Smooth muscle cell (in vitro differentiated cells): ENCODE measurements around the gene HIGD1C. TPM values are rescaled to one million over a fixed set of nuclear protein-coding genes. Genes with fewer than 3 reads are reported as not detected.

Experiments
- DNase-seq: peaks from one replicate; lab custom pipeline; 2025; ENCODE audit not compliant: unreplicated experiment; lab: John Stamatoyannopoulos, UW
- H2AFZ ChIP-seq: fragments of 200-600 bp; sonication (generic); 2 replicates; pipeline ENCODE4 v1.6.0; 2016; ENCODE audit warnings: antibody characterized with exemption, low read depth, mild to moderate bottlenecking
- H3F3A ChIP-seq: fragments of 200-600 bp; sonication (generic); 2 replicates; pipeline ENCODE4 v1.6.0; 2017; ENCODE audit warnings: antibody characterized with exemption, low read depth
- H3K27ac ChIP-seq: fragments of 200-600 bp; sonication (generic); 2 replicates; pipeline ENCODE4 v1.5.1; 2016; ENCODE audit warnings: low read depth, mild to moderate bottlenecking
- H3K27me3 ChIP-seq: fragments of 200-600 bp; sonication (generic); 2 replicates; pipeline ENCODE4 v1.6.1; 2016; ENCODE audit warnings: low read depth, mild to moderate bottlenecking
- H3K36me3 ChIP-seq: fragments of 200-600 bp; sonication (generic); 2 replicates; pipeline ENCODE4 v1.5.1; 2016; ENCODE audit warnings: low read depth
- H3K4me1 ChIP-seq: fragments of 200-600 bp; sonication (generic); 2 replicates; pipeline ENCODE4 v1.5.1; 2016; ENCODE audit warnings: low read depth
- H3K4me2 ChIP-seq: fragments of 200-600 bp; sonication (generic); 2 replicates; pipeline ENCODE4 v1.6.0; 2016; ENCODE audit warnings: mild to moderate bottlenecking
- H3K4me3 ChIP-seq: fragments of 200-600 bp; sonication (generic); 2 replicates; pipeline ENCODE4 v1.5.1; 2016; ENCODE audit warnings: mild to moderate bottlenecking
- H3K79me2 ChIP-seq: fragments of 200-600 bp; sonication (generic); 2 replicates; pipeline ENCODE4 v1.6.0; 2016; ENCODE audit warnings: low read depth, mild to moderate bottlenecking
- H3K9ac ChIP-seq: fragments of 200-600 bp; sonication (generic); 2 replicates; pipeline ENCODE4 v1.6.0; 2016; ENCODE audit warnings: low read depth
- H3K9me3 ChIP-seq: fragments of 200-600 bp; sonication (generic); replicated peaks from 2 replicates; pipeline ENCODE4 v1.5.1; 2016; ENCODE audit warnings: low read depth
- H4K20me1 ChIP-seq: fragments of 200-600 bp; sonication (generic); 2 replicates; pipeline ENCODE4 v1.6.0; 2016; ENCODE audit warnings: low read depth
- CTCF ChIP-seq: fragments of 200-600 bp; sonication (generic); IDR thresholded peaks from 2 replicates; pipeline ENCODE4 v1.5.1; 2017; ENCODE audit warnings: borderline replicate concordance, mild to moderate bottlenecking, antibody characterized with exemption; ENCODE audit not compliant: insufficient read depth, poor library complexity, severe bottlenecking
- WGBS: methylation state at CpG from one replicate; pipeline ENCODE4 v1.1.7; 2016; ENCODE audit warnings: low lambda C conversion rate; 5-methylcytosine and 5-hydroxymethylcytosine counted together
- polyA plus RNA-seq: library from polyadenylated mRNA; unstranded; fragments of >200 nt; fragmentation: Nextera tagmentation; extraction: Ambion mirVana; gene quantifications from 2 replicates; pipeline ENCODE4 v1.2.1, GENCODE V29; 2016
- total RNA-seq: library from RNA; depleted of rRNA; stranded (reverse); fragments of >200 nt; gene quantifications from 2 replicates; pipeline ENCODE4 v1.2.3, GENCODE V29; 2014

The HIGD1C gene
- total and polyA plus RNA-seq, 2 experiments from 2014 or later = not detected

- DNase-seq = no peak
- Histone ChIP-seq H3K4me1 (no peaks in the 10 kb centered on the region), H3K9ac (no peak overlapping the region), H3K27me3 (no peaks in the 10 kb centered on the region), H3K36me3 (no peaks in the 10 kb centered on the region), H3K9me3 (no peaks in the 10 kb centered on the region), H3K27ac (no peak overlapping the region), H2AFZ (no peak overlapping the region), H3K4me3 (no peak overlapping the region), H4K20me1 (no peaks in the 10 kb centered on the region), H3K79me2 (no peaks in the 10 kb centered on the region), H3K4me2 (no peak overlapping the region), H3F3A (no peaks in the 10 kb centered on the region)
- 91% methylated on average over 6 of the region's 6 CpGs for whole genome bisulfite sequencing
- no peak for TF ChIP-seq CTCF
Observed at GRCh38 chr12:50979369-50980052, 27.2 kb downstream of the HIGD1C start.

GRCh38 chr12:50980545-50980944, 28.2 kb downstream of the HIGD1C start:
- Histone ChIP-seq H3K27ac (no peak overlapping the region), H4K20me1 (no peaks in the 10 kb centered on the region), H3K9me3 (no peaks in the 10 kb centered on the region), H3K4me1 (peaks cover 6% of the 10 kb centered on the region), H3K27me3 (no peaks in the 10 kb centered on the region), H3K79me2 (no peaks in the 10 kb centered on the region), H3K4me2 (no peak overlapping the region), H3K9ac (no peak overlapping the region), H3F3A (peaks cover under 1% of the 10 kb centered on the region), H3K4me3 (no peak overlapping the region), H3K36me3 (no peaks in the 10 kb centered on the region), H2AFZ (no peak overlapping the region)
- WGBS = 100% methylated on average over 2 of the region's 2 CpGs
- TF ChIP-seq CTCF = no peak
- DNase-seq = no peak

GRCh38 chr12:50981319-50982239, 29.2 kb downstream of the HIGD1C start:
- no peak overlapping the region for H2AFZ ChIP-seq
- no peaks in the 10 kb centered on the region for H3K9me3 ChIP-seq
- H3K27ac ChIP-seq = no peak overlapping the region
- H4K20me1 ChIP-seq = no peaks in the 10 kb centered on the region
- DNase-seq = no peak
- H3K79me2 ChIP-seq = no peaks in the 10 kb centered on the region
- H3K9ac ChIP-seq = no peak overlapping the region
- no peak overlapping the region for H3K4me3 ChIP-seq
- no peak for TF ChIP-seq CTCF
- WGBS = 84% methylated on average over 6 of the region's 6 CpGs
- H3F3A ChIP-seq = peaks cover 7% of the 10 kb centered on the region
- no peak overlapping the region for H3K4me2 ChIP-seq
- no peaks in the 10 kb centered on the region for H3K36me3 ChIP-seq
- no peaks in the 10 kb centered on the region for H3K27me3 ChIP-seq
- H3K4me1 ChIP-seq = peaks cover 9% of the 10 kb centered on the region
